H1 (cell line): ENCODE measurements around the gene CDK5RAP2. TPM values are rescaled to one million over a fixed set of nuclear protein-coding genes. Genes with fewer than 3 reads are reported as not detected.

Experiments used
- CTCF ChIA-PET: fragments of 300-600 bp; sonication (Branson Sonifier 250); formaldehyde crosslinking; loops from one replicate; lab custom pipeline; 2021; ENCODE audit not compliant: partially characterized antibody; lab: Charles Lee
- POLR2A ChIA-PET: fragments of 300-600 bp; sonication (Branson Sonifier 250); formaldehyde crosslinking; loops from one replicate; lab custom pipeline; 2021; ENCODE audit warnings: inconsistent platforms; ENCODE audit not compliant: partially characterized antibody; lab: Charles Lee
- DNase-seq, 2 experiments: peaks; one replicate each; pipeline versions ENCODE4 v3.0.0 to v3.0.0-alpha.2; 2010 to 2022; ENCODE audit warnings: low spot score in 2 of 2, low read depth in 1 of 2, mixed read lengths in 1 of 2
- FAIRE-seq: peaks from 2 replicates; lab custom pipeline; 2011; peaks lifted over from hg19 to GRCh38; lab: Jason Lieb, UNC
- H2AFZ ChIP-seq: 2 replicates; pipeline ENCODE4 v1.8.1; 2012; ENCODE audit warnings: low read length, inconsistent platforms
- H2AK5ac ChIP-seq: 2 replicates; pipeline ENCODE4 v1.6.1; 2013; ENCODE audit warnings: low read depth, low read length
- H2BK120ac ChIP-seq: replicated peaks from 2 replicates; pipeline ENCODE3; 2013; ENCODE audit warnings: low read depth, low read length, inconsistent platforms
- H2BK12ac ChIP-seq: 2 replicates; pipeline ENCODE4 v1.6.1; 2013; ENCODE audit warnings: low read depth, low read length
- H2BK15ac ChIP-seq: 2 replicates; pipeline ENCODE4 v1.6.1; 2013; ENCODE audit warnings: low read length
- H2BK20ac ChIP-seq: 2 replicates; pipeline ENCODE4 v1.6.1; 2013; ENCODE audit warnings: low read length
- H2BK5ac ChIP-seq: 2 replicates; pipeline ENCODE4 v1.6.1; 2013; ENCODE audit warnings: low read depth, low read length
- H3K14ac ChIP-seq: 2 replicates; pipeline ENCODE4 v1.6.1; 2013; ENCODE audit warnings: inconsistent platforms; ENCODE audit not compliant: insufficient read length
- H3K18ac ChIP-seq: 2 replicates; pipeline ENCODE4 v1.6.1; 2013; ENCODE audit warnings: low read length; ENCODE audit errors: extremely low read depth
- H3K23ac ChIP-seq: 2 replicates; pipeline ENCODE4 v1.6.1; 2013; ENCODE audit warnings: inconsistent platforms; ENCODE audit not compliant: insufficient read length
- H3K23me2 ChIP-seq: 2 replicates; pipeline ENCODE4 v1.6.1; 2013; ENCODE audit warnings: low read depth, low read length
- H3K27ac ChIP-seq: 2 replicates; pipeline ENCODE4 v1.6.1; 2011; ENCODE audit warnings: low read depth, low read length, inconsistent platforms
- H3K27me3 ChIP-seq, 4 experiments: replicated peaks in 1 of 4; 1 replicate in 1 of 4; 2 replicates in 3 of 4; pipeline versions ENCODE4 v1.6.1 to v1.8.1; 2011 to 2013; ENCODE audit warnings: low read length in 3 of 4, mild to moderate bottlenecking in 3 of 4, inconsistent platforms in 2 of 4, mixed read lengths in 2 of 4, moderate library complexity in 1 of 4; ENCODE audit not compliant: control insufficient read depth in 3 of 4, insufficient read depth in 3 of 4; ENCODE audit errors: extremely low read depth in 1 of 4
- H3K36me3 ChIP-seq, 4 experiments: 2 replicates each; pipeline versions ENCODE4 v1.6.1 to v1.8.1; 2011 to 2013; ENCODE audit warnings: mild to moderate bottlenecking in 4 of 4, low read length in 3 of 4, moderate library complexity in 2 of 4, control low read depth in 1 of 4, inconsistent platforms in 1 of 4; ENCODE audit not compliant: insufficient read depth in 4 of 4, control insufficient read depth in 2 of 4
- H3K4ac ChIP-seq: replicated peaks from 2 replicates; pipeline ENCODE3; 2013; ENCODE audit warnings: low read length, low read depth, mixed read lengths, inconsistent platforms; ENCODE audit not compliant: insufficient read length
- H3K4me1 ChIP-seq, 4 experiments: replicated peaks in 1 of 4; 1 replicate in 1 of 4; 2 replicates in 3 of 4; pipeline versions ENCODE4 v1.6.1 to v1.8.1; 2011 to 2013; ENCODE audit warnings: low read length in 3 of 4, inconsistent platforms in 2 of 4, mixed read lengths in 1 of 4; ENCODE audit not compliant: insufficient read depth in 4 of 4, control insufficient read depth in 3 of 4
- H3K4me2 ChIP-seq, 2 experiments: 2 replicates each; pipeline versions ENCODE4 v1.6.1 to v1.8.1; 2011 to 2013; ENCODE audit warnings: low read depth in 2 of 2, low read length in 2 of 2, control low read depth in 1 of 2, inconsistent platforms in 1 of 2, mild to moderate bottlenecking in 1 of 2; ENCODE audit not compliant: insufficient read depth in 1 of 2
- H3K4me3 ChIP-seq, 4 experiments: fragments of 200-600, 300-600 bp in 1 of 4; sonication (generic), shearing (Covaris generic), sonication (Bioruptor Twin) in 1 of 4; 2 replicates each; pipeline versions ENCODE4 v1.5.1 to v1.8.1; 2011 to 2016; ENCODE audit warnings: low read length in 4 of 4, low read depth in 3 of 4, control low read depth in 2 of 4, inconsistent platforms in 2 of 4, mild to moderate bottlenecking in 2 of 4, mixed read lengths in 1 of 4, moderate library complexity in 1 of 4; ENCODE audit not compliant: insufficient read depth in 2 of 4; ENCODE audit errors: extremely low read depth in 1 of 4
- H3K56ac ChIP-seq: replicated peaks from 2 replicates; pipeline ENCODE3; 2013; ENCODE audit warnings: low read depth, mild to moderate bottlenecking, mixed read lengths, low read length, inconsistent platforms; ENCODE audit not compliant: insufficient read length
- H3K79me1 ChIP-seq: 2 replicates; pipeline ENCODE4 v1.6.1; 2013; ENCODE audit warnings: low read depth, low read length, control low read depth
- H3K79me2 ChIP-seq, 2 experiments: 2 replicates each; pipeline versions ENCODE4 v1.6.1 to v1.8.1; 2012 to 2013; ENCODE audit warnings: low read length in 2 of 2, mild to moderate bottlenecking in 2 of 2, inconsistent platforms in 1 of 2; ENCODE audit not compliant: insufficient read depth in 2 of 2, control insufficient read depth in 1 of 2
- H3K9ac ChIP-seq, 4 experiments: replicated peaks in 1 of 4; 1 replicate in 1 of 4; 2 replicates in 3 of 4; pipeline versions ENCODE4 v1.6.1 to v1.8.1; 2011 to 2013; ENCODE audit warnings: low read depth in 3 of 4, low read length in 3 of 4, control low read depth in 2 of 4, mild to moderate bottlenecking in 2 of 4, moderate library complexity in 2 of 4, inconsistent platforms in 1 of 4; ENCODE audit errors: extremely low read depth in 1 of 4
- H3K9me3 ChIP-seq, 2 experiments: 2 replicates each; pipeline versions ENCODE4 v1.6.1 to v1.8.1; 2012 to 2013; ENCODE audit warnings: mild to moderate bottlenecking in 2 of 2, moderate library complexity in 2 of 2, control low read depth in 1 of 2, inconsistent platforms in 1 of 2, low read depth in 1 of 2, low read length in 1 of 2, mixed read lengths in 1 of 2; ENCODE audit not compliant: insufficient read depth in 2 of 2
- H4K20me1 ChIP-seq, 2 experiments: replicated peaks in 1 of 2; 2 replicates each; pipeline versions ENCODE3 to v1.8.1; 2011 to 2013; ENCODE audit warnings: inconsistent platforms in 2 of 2, low read length in 2 of 2, mild to moderate bottlenecking in 1 of 2; ENCODE audit not compliant: insufficient read depth in 2 of 2, control insufficient read depth in 1 of 2
- H4K5ac ChIP-seq: 2 replicates; pipeline ENCODE4 v1.6.1; 2013; ENCODE audit warnings: low read length, low read depth, mixed read lengths, inconsistent platforms; ENCODE audit not compliant: insufficient read length
- H4K8ac ChIP-seq: 2 replicates; pipeline ENCODE4 v1.8.0; 2013; ENCODE audit warnings: mild to moderate bottlenecking, moderate library complexity, low read length, inconsistent platforms; ENCODE audit not compliant: insufficient read depth; ENCODE audit errors: extremely low read depth
- H4K91ac ChIP-seq: replicated peaks from 2 replicates; pipeline ENCODE3; 2013; ENCODE audit warnings: low read length, mixed read lengths, inconsistent platforms; ENCODE audit not compliant: insufficient read length
- CBX8 ChIP-seq: fragments of 300-800, 300-1000 bp; sonication (generic); IDR thresholded peaks from 2 replicates; pipeline ENCODE4 v1.7.1; 2016; ENCODE audit warnings: low read depth, low read length, borderline replicate concordance
- E2F6 ChIP-seq: IDR thresholded peaks from 2 replicates; pipeline ENCODE4 v1.6.1; 2012; ENCODE audit warnings: inconsistent platforms
- KDM5A ChIP-seq: fragments of 200-600 bp; IDR thresholded peaks from 2 replicates; pipeline ENCODE4 v1.7.1; 2012; ENCODE audit warnings: mild to moderate bottlenecking, low read length, inconsistent platforms, mixed read lengths
- SP2 ChIP-seq: IDR thresholded peaks from 2 replicates; pipeline ENCODE4 v1.6.1; 2012; ENCODE audit warnings: mild to moderate bottlenecking, low read length, inconsistent platforms
- SRF ChIP-seq: IDR thresholded peaks from 2 replicates; pipeline ENCODE4 v1.6.1; 2011; ENCODE audit warnings: mild to moderate bottlenecking, low read depth, low read length, moderate library complexity
- WGBS, 2 experiments: shearing (Covaris generic) in 1 of 2; methylation state at CpG; one replicate each; pipeline versions ENCODE4 v1.1.6 to v1.1.7; 2013 to 2015; ENCODE audit warnings: low lambda C conversion rate in 2 of 2, mixed read lengths in 2 of 2, inconsistent platforms in 1 of 2, low coverage in 1 of 2, missing lambda C conversion rate in 1 of 2; ENCODE audit not compliant: insufficient replicate concordance in 2 of 2, insufficient coverage in 1 of 2, insufficient read length in 1 of 2; ENCODE audit errors: extremely low coverage in 1 of 2, missing lambda C conversion rate in 1 of 2; 5-methylcytosine and 5-hydroxymethylcytosine counted together
- polyA plus RNA-seq, 7 experiments: library from polyadenylated mRNA; depleted of rRNA in 3 of 7; stranded (reverse) in 5 of 7; unstranded in 2 of 7; fragments of >200 nt in 5 of 7; fragments of 200-250 nt in 2 of 7; gene quantifications; 1 replicate in 5 of 7; 2 replicates in 1 of 7; 4 replicates in 1 of 7; pipeline versions ENCODE4 v1.2.1 to v1.2.3, GENCODE V29; 2011 to 2013; ENCODE audit warnings: missing spikeins in 2 of 7, mixed read lengths in 2 of 7
- total RNA-seq: library from RNA; stranded (reverse); fragmentation: NEBNext Ultra II Directional; extraction: Animal tissue kit (Norgen Biotek cat#: 25700); gene quantifications from 2 replicates; pipeline ENCODE4 v1.2.1, GENCODE V29; 2021

The CDK5RAP2 gene
- total and polyA plus RNA-seq, 2 of the 8 experiments (the other 6 are each of a cell fraction or from before 2014, with no cell fraction given): 19.8 to 49.4 TPM

- no peak overlapping the region for H2BK5ac ChIP-seq
- H3K9ac ChIP-seq: no peak overlapping the region
- FAIRE-seq: no peak
- H4K20me1 ChIP-seq: peaks cover 0 to 5% of the 10 kb centered on the region in 2 experiments
- H4K5ac ChIP-seq: no peak overlapping the region
- DNase-seq: no peak
- no peaks in the 10 kb centered on the region for H3K79me2 ChIP-seq
- H4K8ac ChIP-seq: no peak overlapping the region
- no peak overlapping the region for H2BK20ac ChIP-seq
- no peak overlapping the region for H3K4me2 ChIP-seq
- no peaks in the 10 kb centered on the region for H3K9me3 ChIP-seq
- H3K27ac ChIP-seq: no peak overlapping the region
- no peak overlapping the region for H3K23ac ChIP-seq
- H2AFZ ChIP-seq: no peak overlapping the region
- no peak overlapping the region for H3K4ac ChIP-seq
- no peaks in the 10 kb centered on the region for H3K27me3 ChIP-seq
- H3K14ac ChIP-seq: no peak overlapping the region
- no peak overlapping the region for H3K4me3 ChIP-seq
- H4K91ac ChIP-seq: no peak overlapping the region
- H3K23me2 ChIP-seq: no peaks in the 10 kb centered on the region
- H3K56ac ChIP-seq: no peak overlapping the region
- H3K36me3 ChIP-seq: peaks cover 2 to 25% (median 8%) of the 10 kb centered on the region in 4 experiments; a peak in 7 of 8 replicates
- no peak overlapping the region for H3K18ac ChIP-seq
- no peaks in the 10 kb centered on the region for H3K79me1 ChIP-seq
- H2BK15ac ChIP-seq: no peak overlapping the region
- no peak overlapping the region for H2BK120ac ChIP-seq
- H2AK5ac ChIP-seq: no peak overlapping the region
- ChIA-PET POLR2A (no interaction called here), CTCF (interaction anchor here (1.2 kb wide), 1 partner anchor 43 kb away, joined by 4 read pairs; no protein-coding TSS in a partner anchor)
- no CpG with 5 or more reads among the region's 1 CpG for WGBS, 2 experiments
- no peak overlapping the region; the same call in 1 of the 2 replicates for H2BK12ac ChIP-seq
- peaks cover 0 to 7% (median 4%) of the 10 kb centered on the region in 4 experiments; a peak in 3 of 7 replicates for H3K4me1 ChIP-seq
- TF ChIP-seq SRF: no peak
- no peak for TF ChIP-seq SP2
- TF ChIP-seq CBX8: no peak
- no peak for TF ChIP-seq E2F6
- TF ChIP-seq KDM5A: no peak
These were observed 98.7 kb downstream of the CDK5RAP2 start for GRCh38 chr9:120481248-120481647.
